Fibroblast of skin of back (primary cell): ENCODE measurements around the gene SP8.

Source experiments
- DNase-seq: peaks from one replicate; pipeline ENCODE4 v3.0.0-alpha.2; 2013

The SP8 gene

DNA sequence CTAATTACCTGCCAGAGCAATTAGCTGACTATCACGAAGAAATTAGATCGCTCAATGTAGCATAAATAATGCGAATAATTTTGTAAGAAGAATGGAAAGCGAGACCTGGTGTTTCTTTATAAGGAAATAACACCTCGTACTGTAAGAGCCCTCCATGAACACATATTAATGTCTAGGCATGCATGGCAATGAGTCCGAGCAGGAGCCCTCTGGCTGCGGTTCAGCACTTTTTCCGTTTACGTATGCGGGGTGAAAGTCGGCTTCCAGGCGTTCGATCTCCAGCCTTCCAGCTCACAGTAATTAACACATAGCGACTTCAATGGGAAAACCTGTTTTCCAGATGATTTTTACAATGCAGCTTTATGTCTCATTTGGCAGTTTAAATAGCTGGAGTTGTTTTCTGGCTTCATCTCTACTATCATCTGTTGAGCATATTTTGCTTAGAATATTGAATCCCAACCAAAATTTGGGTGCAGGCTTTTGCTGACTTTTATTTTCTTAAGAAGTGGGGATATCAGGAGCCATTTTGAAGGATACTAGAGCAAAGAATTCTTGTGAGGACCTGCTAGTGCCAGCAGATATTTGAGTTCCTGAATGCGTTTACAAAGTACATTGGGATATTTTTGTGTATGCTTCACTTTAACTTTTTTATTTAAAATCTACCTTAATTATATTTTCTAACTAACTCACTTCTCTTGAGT lies 7.2 kb upstream of the SP8 start:
- no peak for DNase-seq

- DNase-seq: no peak
Observed at GRCh38 chr7:20793248-20793647, 6.6 kb upstream of the SP8 start.

- no peak for DNase-seq
Observed at GRCh38 chr7:20791538-20792434, 5.1 kb upstream of the SP8 start.

DNA sequence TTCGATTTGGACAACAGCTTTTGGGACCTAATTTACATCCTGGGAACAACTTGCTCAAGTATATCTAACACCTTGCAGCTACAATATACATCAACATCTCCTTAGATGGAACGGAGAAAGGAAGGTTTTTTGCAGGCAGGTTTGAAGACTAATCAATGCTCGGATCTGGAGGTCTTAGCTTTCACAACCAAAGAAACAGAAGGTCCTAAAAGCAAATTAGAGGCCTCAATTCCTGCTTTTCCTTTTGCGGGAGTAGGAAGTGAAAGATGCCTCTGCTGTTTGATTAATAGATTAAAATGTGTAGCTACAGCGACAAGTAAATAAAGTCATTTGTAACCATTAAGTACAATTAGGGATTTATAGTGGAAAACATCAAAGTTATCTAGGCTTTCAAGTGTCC lies 3.7 kb upstream of the SP8 start:
- no peak for DNase-seq

GRCh38 chr7:20788420-20788990 lies 1.8 kb upstream of the SP8 start:
- DNase-seq: no peak

DNA sequence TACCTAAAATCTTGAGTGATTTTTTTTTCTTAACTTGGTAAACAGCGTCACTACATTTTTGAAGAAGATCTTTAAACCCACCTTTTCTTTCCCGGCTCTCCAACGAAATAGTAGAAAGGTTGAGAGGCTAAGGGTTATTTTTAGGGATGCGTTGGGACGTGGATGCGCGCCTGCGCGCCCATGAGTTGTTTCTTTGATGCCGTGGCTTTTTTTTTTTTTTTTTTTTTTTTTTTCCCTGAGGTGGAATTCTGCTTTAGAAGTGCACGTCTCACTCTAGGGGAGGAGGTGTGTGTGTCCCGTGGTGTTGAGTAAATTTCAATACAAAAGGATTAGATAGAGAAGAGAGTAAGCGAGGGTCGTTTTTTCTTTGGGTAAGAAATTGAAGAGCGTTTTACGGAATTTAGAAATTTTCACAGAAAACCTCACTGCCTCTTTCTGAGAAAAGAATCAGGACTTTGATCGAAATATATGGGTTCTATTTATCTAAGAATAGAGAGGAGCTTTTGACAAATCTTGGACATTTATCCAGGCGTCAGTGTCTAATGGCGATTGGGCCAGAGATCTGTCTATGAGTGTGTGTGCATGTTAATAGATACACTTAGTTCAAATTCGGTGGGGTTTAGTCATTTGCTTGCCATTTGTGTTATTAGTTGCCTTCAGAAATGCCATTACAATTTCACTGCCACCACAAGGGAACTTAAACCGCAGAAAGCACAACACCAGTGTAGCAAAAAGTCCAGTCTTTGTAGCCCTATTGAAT lies 1.2 kb upstream of the SP8 start:
- DNase-seq: no peak

DNA sequence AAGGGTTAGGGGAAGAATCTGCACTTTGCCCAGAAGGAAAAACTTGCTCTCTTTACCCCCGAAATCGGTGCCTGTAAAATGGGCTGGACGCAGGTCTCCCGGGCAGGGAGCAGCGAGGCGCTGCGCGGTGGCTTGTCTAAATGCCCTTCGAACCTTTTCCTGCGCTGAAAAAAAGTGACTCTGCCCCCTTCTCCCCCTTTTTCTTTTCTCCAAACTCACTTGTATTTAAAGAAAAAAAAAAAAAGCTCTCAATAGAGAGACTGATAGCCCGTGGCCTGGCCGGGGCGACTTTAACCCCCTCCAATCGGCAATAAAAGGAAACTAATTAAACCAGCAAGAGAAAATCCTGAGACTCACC lies 286 bp downstream of the SP8 start:
- DNase-seq: no peak

DNA sequence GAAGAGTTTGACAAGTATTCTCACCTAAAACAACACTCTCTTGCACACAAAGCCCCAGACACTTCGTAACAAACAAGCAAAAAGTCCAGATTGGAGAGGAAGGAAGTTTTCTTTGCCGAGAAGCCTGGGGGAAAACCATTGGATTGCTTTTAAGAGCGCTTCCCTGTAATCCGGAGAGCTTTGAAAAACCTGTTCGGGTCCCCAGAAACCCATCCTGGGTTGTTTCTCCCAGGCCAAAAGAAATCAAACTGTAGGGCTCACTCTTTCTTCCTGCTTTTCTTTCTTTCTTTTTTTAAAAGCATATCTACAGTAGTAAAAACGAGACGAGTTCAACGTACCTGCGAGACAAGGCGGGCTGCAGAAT lies 655 bp downstream of the SP8 start:
- DNase-seq: no peak

DNA sequence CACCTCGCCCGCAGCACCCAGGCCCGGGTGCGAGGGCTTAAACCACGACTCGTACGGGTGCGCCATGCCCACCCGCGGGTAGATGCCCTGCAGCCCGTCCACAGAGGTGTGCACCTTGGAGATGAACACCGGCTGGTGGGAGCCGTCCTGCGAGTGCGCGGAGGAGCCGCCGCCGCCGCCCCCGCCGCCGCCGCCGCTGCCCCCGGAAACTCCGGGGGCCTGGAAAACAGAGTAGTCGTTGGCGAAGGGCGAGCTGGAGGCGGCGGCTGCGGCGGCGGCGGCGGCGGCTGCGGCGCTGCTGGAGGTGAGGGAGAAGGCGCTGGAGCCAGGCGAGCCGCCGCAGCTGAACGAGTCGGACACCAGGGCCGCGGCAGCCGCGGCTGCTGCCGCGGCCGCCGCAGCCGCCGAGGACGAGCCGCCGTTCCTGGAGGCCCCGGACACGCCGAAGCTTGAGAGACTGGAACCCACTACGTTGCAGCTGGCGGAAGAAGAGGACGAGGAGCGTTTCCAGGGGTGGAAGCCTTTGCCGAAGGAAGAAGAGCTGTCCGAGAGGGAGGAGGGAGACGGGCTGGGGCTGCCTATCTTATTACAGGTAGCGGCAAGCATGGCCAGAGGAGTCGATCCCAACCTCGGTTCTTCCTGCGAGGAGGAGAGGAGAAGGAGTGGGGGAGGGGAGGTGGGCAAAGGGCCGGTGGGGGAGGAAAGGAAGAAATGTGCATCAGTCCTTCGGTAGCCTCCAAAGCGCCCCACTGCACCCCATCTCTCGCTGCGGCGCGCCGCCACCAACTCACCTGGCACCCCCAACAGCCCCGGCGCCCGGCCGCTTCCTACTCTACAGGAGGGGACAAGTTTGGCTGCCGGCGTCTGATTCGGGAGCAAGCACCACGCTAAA lies 1.3 kb downstream of the SP8 start:
- DNase-seq: no peak

DNA sequence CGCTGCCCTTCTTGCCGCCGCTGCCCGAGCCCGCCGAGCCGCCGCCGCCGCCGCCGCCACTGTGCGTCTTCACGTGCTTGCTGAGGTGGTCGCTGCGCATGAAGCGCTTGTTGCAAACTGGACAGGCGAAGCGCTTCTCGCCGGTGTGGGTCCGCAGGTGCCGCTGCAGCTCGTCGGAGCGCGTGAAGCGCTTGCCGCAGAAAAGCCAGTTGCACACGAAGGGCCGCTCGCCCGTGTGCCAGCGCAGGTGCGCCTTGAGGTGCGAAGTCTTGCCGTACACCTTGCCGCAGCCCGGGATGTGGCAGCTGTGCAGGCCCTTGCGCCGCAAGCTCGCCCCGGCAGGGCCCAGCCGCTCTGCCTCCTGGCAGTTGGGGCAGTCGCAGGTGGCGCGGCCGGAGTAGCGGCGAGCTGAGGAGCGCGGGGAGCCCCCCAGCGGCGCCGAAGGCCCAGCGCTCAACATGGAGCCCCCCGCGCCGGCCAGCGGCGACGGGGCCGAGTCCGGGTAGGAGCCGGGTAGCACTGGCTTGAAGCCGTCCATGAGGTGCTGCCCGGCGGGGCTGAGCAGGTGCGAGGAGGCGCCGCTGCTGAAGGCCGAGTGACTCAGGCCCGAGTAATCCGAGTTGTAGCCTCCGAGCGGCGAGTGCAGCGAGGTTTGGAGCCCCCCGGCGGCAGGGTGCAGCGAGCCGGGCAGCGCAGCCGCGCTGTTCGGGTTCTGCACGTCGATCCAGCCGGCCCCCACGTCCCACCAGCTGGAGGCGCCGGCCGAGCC lies 2.1 kb downstream of the SP8 start:
- no peak for DNase-seq

DNA sequence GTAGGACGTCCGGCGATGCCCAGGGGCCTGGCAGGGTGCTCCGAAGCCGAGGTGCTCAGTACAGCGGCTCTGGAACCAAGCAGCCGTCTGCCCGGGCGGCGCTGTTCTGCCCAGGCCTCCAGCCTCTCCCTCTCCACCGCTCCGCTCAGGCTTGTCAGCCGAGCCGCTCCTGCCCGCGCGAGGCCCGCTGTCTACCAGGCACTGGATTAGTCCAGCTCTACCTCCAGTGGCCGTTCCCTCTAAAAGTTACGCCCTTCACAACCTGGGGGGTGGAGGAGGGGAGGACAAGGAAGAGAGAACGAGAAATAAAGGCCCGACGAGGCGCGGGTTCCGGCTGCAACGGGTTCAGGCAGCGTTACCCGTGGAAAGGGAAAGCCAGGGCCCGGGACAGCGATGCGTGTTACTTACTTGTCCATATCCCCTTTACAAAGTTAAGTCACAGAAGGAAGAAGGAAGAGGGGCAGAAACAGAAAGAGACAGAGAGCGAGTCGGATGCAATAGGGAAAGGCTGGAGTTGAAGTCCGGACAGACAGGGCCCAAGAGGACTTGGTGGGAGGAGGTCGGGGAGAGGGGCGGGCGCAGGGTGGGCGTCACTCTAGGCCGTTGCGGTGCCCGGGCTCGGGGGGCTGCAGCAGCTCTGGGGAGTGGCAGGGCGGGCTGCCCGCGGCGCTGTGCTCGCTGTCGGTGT lies 2.8 kb downstream of the SP8 start:
- DNase-seq: no peak

GRCh38 chr7:20783125-20783699 lies 3.5 kb downstream of the SP8 start:
- no peak for DNase-seq

- DNase-seq: no peak
Observed at GRCh38 chr7:20779041-20779440, 7.6 kb downstream of the SP8 start.

DNA sequence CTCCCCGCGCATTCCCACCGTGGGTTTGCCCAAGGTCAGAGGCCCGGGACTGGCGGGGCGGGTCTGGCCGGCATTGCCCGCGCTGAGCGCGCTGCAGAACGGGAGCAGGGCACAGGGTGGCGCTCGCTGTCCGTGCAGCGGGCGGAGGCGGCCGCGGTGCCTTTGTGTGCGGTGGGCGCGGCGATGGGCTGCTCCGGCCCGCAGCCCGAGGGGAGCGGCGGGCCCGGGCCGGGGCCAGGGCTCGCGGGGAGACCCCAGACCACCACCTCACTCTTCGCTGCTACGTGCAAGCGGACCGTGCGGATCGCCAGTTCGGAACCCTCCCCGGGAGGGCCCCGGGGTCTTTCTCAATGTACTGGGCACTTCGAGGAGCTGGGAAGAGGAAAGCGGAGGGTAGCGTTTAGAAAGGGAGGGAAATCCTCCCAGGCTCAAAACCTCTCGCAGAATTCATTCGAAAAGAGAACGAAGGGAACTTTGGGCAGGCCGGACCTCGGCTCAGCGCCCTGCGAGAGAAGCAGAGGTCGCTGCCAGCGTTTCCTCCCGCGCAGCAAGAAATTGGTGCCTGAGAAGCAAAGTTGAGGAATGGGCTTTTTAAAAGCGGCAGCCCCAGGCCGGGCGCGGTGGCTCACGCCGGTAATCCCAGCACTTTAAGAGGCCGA lies 8.5 kb downstream of the SP8 start:
- DNase-seq: no peak

DNA sequence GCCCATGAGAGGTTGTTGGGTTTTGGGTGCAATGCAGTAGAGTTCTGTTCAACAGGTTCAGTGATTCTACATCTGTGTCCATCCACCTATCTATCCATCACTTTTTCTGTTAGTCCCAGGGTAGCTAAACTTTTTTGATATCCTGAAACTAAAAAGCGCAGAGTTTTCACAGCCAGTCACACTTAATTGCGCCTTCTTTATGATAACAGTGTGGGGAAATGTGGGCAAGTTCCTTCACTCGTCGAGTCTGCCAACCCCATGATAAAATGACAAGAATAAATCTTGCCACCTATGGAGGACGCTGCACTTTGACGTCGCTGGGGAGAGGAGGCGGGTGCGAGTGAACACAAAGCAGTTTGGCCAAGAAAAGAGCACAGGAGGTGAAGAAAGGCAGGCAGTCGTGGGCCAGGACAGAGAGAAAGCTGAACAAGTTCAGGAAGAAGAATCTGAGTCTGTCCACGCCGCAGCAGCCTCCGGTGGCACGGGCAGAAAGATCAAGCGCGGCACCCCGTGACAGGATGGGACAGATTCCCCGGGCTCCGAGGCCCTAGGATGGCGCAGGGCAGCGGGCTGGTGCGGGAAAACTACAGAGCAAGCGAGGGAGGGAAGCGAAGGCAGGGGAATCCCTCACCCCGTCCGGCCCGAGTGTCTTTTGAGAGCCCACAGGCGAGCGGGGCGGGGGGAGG lies 9.2 kb downstream of the SP8 start:
- no peak for DNase-seq

- no peak for DNase-seq
Observed at GRCh38 chr7:20776942-20777341, 9.7 kb downstream of the SP8 start.

DNA sequence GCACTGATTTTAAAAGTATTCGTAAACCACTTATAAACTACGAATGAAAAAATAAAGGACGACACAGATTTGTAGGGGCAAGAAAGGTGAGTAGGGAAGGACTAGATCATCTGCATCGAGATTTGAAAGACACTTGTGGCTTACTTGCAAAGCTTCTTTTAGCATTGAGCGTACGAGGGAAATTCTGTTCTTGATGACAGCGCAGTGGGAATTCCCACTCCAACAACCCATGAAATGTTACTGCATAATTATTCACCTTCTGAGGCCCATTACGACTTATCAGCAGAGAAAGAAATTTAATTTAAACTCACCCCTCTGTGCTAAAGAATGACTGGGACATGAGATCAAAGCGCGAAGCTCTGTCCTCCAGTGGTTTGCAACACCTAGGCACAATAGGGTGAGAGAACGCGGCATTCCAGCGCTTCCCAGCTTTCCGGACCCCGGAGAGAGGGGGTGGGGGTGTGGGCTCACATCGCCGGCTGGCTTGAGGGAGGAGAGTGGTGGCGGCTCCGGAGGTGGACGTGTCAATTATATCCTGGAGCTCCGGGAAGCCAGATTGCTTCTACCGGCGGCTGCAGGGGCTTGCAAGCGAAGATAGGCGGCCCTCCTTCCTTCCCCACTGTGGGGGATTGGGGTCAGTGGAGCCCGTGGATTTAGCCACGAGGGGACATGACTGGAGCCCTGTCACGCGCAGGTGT lies 10.3 kb downstream of the SP8 start:
- DNase-seq: no peak

DNA sequence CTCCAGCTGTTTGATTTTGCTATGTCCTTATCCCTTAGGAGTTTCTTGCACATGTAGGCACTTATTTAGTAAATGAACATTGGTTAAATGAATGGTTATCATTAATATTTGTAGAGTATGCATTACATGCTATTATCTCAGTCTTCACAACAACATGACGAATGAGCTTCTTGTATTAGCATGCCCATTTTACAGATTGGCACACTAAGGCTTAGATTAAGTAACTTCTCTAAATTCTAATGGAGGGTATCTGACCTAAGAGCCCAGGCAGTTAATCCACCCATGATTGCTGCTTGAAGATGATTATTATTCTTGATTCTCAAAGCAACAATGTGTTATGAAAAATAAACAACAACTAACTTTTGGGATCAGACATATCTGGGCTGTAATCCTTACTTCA lies 32.7 kb downstream of the SP8 start:
- DNase-seq: no peak

DNA sequence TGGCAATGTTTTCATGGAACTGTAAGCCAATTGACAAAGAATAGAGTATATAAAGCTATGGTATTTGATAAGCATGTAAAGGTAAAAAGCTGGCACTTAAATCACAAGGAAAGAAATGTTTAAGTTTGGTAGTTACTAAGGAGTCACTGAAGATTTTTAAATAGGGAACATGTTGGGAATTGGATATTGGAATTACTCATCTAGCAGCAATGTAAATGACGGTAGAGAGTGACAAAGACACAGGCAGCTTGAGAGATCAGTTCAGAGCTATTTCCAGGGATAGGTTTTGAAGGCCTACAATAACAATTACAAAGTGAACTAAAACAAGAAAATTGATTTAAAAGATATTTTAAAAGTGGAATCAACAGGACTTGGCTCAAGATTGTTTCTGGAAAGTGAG lies 36.8 kb downstream of the SP8 start:
- DNase-seq: no peak
